AG09309 (cell line): ENCODE measurements around the gene SERPINA12.

Source experiments
- DNase-seq: peaks from one replicate; pipeline ENCODE4 v3.0.0-alpha.2; 2010; ENCODE audit warnings: low read depth
- H3K4me3 ChIP-seq: 2 replicates; pipeline ENCODE4 v1.5.1; 2011; ENCODE audit warnings: mild to moderate bottlenecking, low read depth, low read length, moderate library complexity; ENCODE audit not compliant: control insufficient read depth
- CTCF ChIP-seq: IDR thresholded peaks from 2 replicates; pipeline ENCODE4 v1.5.1; 2011; ENCODE audit warnings: mild to moderate bottlenecking, low read depth, low read length, inconsistent platforms; ENCODE audit not compliant: insufficient read depth, control insufficient read depth; ENCODE audit errors: missing control alignments

The SERPINA12 gene

GRCh38 chr14:94469261-94469660, 40.0 kb downstream of the SERPINA12 start:
- TF ChIP-seq CTCF, result no peak
- DNase-seq, result no peak
- no peak overlapping the region for H3K4me3 ChIP-seq

GRCh38 chr14:94467728-94468520, 41.3 kb downstream of the SERPINA12 start:
- TF ChIP-seq CTCF, result no peak
- no peak overlapping the region for H3K4me3 ChIP-seq
- DNase-seq, result no peak

- no peak for DNase-seq
- TF ChIP-seq CTCF, result no peak
- H3K4me3 ChIP-seq, result no peak overlapping the region
Measured at GRCh38 chr14:94466706-94467370, 42.4 kb downstream of the SERPINA12 start.

- H3K4me3 ChIP-seq, result no peak overlapping the region
- no peak for TF ChIP-seq CTCF
- DNase-seq, result no peak
Measured at GRCh38 chr14:94465042-94465441, 44.2 kb downstream of the SERPINA12 start.

- no peak for DNase-seq
- H3K4me3 ChIP-seq, result no peak overlapping the region
- TF ChIP-seq CTCF, result no peak
Measured at GRCh38 chr14:94464290-94464689, 45.0 kb downstream of the SERPINA12 start.

- H3K4me3 ChIP-seq, result no peak overlapping the region
- no peak for TF ChIP-seq CTCF
- no peak for DNase-seq
Measured at GRCh38 chr14:94462763-94463572, 46.3 kb downstream of the SERPINA12 start.
